IMR-90 (cell line): ENCODE data around the gene FMN2. TPM values are rescaled to one million over a fixed set of nuclear protein-coding genes. Genes with fewer than 3 reads are reported as not detected.
A peak's percentile ranks its signal among the peaks of the same experiment; 100 is the strongest.

Source experiments
- ATAC-seq: fragments of 200-7000 bp; cut with Tn5 transposase; 2 replicates; pipeline ENCODE4 v1.9.1; 2020; ENCODE audit warnings: low read depth, mild to moderate bottlenecking, moderate library complexity
- BruUV-seq: library from RNA; stranded (reverse); fragments of 400-500 nt; replicated peaks from 2 replicates; lab custom pipeline; 2021; lab: Mats Ljungman, UMichigan
- CTCF ChIA-PET: fragments of 300-600 bp; formaldehyde crosslinking; extraction: SDS; loops from one replicate; lab custom pipeline; 2021; ENCODE audit warnings: antibody characterized with exemption; lab: Yijun Ruan, JAX
- POLR2A ChIA-PET: fragments of 300-600 bp; sonication (Branson Sonifier 250); formaldehyde crosslinking; loops from one replicate; lab custom pipeline; 2022; ENCODE audit warnings: antibody characterized with exemption; ENCODE audit not compliant: unreplicated experiment; lab: Charles Lee
- DNase-seq: peaks from one replicate; pipeline ENCODE4 v3.0.0; 2013
- H2AFZ ChIP-seq: replicated peaks from 2 replicates; pipeline ENCODE3; 2013; ENCODE audit warnings: low read length, mild to moderate bottlenecking; ENCODE audit not compliant: poor library complexity
- H2AK5ac ChIP-seq: 2 replicates; pipeline ENCODE4 v1.6.1; 2013; ENCODE audit warnings: low read depth, low read length, inconsistent platforms
- H2AK9ac ChIP-seq: replicated peaks from 2 replicates; pipeline ENCODE3; 2013; ENCODE audit warnings: mild to moderate bottlenecking, low read depth, low read length, moderate library complexity; ENCODE audit not compliant: poor library complexity
- H2BK120ac ChIP-seq: 2 replicates; pipeline ENCODE4 v1.6.1; 2013; ENCODE audit warnings: low read depth, low read length, inconsistent platforms
- H2BK15ac ChIP-seq: 3 replicates; pipeline ENCODE4 v1.6.1; 2013; ENCODE audit warnings: low read depth, low read length, inconsistent platforms
- H2BK20ac ChIP-seq: 2 replicates; pipeline ENCODE4 v1.6.1; 2013; ENCODE audit warnings: low read depth, mild to moderate bottlenecking, inconsistent platforms, low read length, moderate library complexity
- H2BK5ac ChIP-seq: 2 replicates; pipeline ENCODE4 v1.6.1; 2013; ENCODE audit warnings: mild to moderate bottlenecking, low read depth, low read length, inconsistent platforms; ENCODE audit not compliant: poor library complexity, severe bottlenecking
- H3K14ac ChIP-seq: replicated peaks from 2 replicates; pipeline ENCODE4 v1.6.1; 2013; ENCODE audit warnings: low read depth, low read length, inconsistent platforms
- H3K18ac ChIP-seq: 2 replicates; pipeline ENCODE4 v1.6.1; 2013; ENCODE audit warnings: low read depth, low read length, control low read depth
- H3K23ac ChIP-seq: 2 replicates; pipeline ENCODE4 v1.6.1; 2013; ENCODE audit warnings: low read depth, low read length, inconsistent platforms
- H3K27ac ChIP-seq: 2 replicates; pipeline ENCODE4 v1.5.1; 2013; ENCODE audit warnings: mild to moderate bottlenecking, control low read depth, low read length; ENCODE audit not compliant: insufficient read depth
- H3K27me3 ChIP-seq: 2 replicates; pipeline ENCODE4 v1.6.1; 2013; ENCODE audit warnings: low read length; ENCODE audit not compliant: control insufficient read depth, insufficient read depth
- H3K36me3 ChIP-seq: 2 replicates; pipeline ENCODE4 v1.6.1; 2013; ENCODE audit warnings: low read length, mixed read lengths; ENCODE audit not compliant: control insufficient read depth, insufficient read depth
- H3K4ac ChIP-seq: 2 replicates; pipeline ENCODE4 v1.6.1; 2013; ENCODE audit warnings: low read depth, low read length, inconsistent platforms
- H3K4me1 ChIP-seq: 2 replicates; pipeline ENCODE4 v1.6.1; 2013; ENCODE audit warnings: low read length, mixed read lengths; ENCODE audit not compliant: control insufficient read depth, insufficient read depth
- H3K4me2 ChIP-seq: 2 replicates; pipeline ENCODE4 v1.6.1; 2013; ENCODE audit warnings: low read depth, mild to moderate bottlenecking, control low read depth, low read length, moderate library complexity
- H3K4me3 ChIP-seq: 2 replicates; pipeline ENCODE4 v1.5.1; 2013; ENCODE audit warnings: low read depth, mild to moderate bottlenecking, control low read depth, low read length, moderate library complexity; ENCODE audit not compliant: insufficient read depth
- H3K56ac ChIP-seq: 2 replicates; pipeline ENCODE4 v1.6.1; 2013; ENCODE audit warnings: low read length, inconsistent platforms; ENCODE audit not compliant: insufficient read depth; ENCODE audit errors: extremely low read depth
- H3K79me1 ChIP-seq, 2 experiments: 2 replicates each; pipeline ENCODE4 v1.6.1; 2013; ENCODE audit warnings: low read length in 2 of 2, inconsistent platforms in 1 of 2, low read depth in 1 of 2
- H3K9ac ChIP-seq: 2 replicates; pipeline ENCODE4 v1.6.1; 2013; ENCODE audit warnings: low read depth, low read length, control low read depth
- H3K9me1 ChIP-seq: 2 replicates; pipeline ENCODE4 v1.6.1; 2013; ENCODE audit warnings: low read length, inconsistent platforms; ENCODE audit not compliant: insufficient read depth
- H3K9me3 ChIP-seq: 2 replicates; pipeline ENCODE4 v1.6.1; 2013; ENCODE audit warnings: low read length; ENCODE audit not compliant: control insufficient read depth, insufficient read depth
- H4K20me1 ChIP-seq: 2 replicates; pipeline ENCODE4 v1.6.1; 2013; ENCODE audit warnings: low read length, inconsistent platforms; ENCODE audit not compliant: insufficient read depth
- H4K5ac ChIP-seq: 2 replicates; pipeline ENCODE4 v1.6.1; 2013; ENCODE audit warnings: mild to moderate bottlenecking, low read depth, low read length, control low read depth
- H4K8ac ChIP-seq, 2 experiments: 2 replicates each; pipeline ENCODE4 v1.6.1; 2013; ENCODE audit warnings: low read depth in 2 of 2, low read length in 2 of 2, control low read depth in 1 of 2, inconsistent platforms in 1 of 2
- H4K91ac ChIP-seq: 2 replicates; pipeline ENCODE4 v1.6.1; 2013; ENCODE audit warnings: low read depth, low read length, inconsistent platforms; ENCODE audit not compliant: insufficient read depth
- FOS ChIP-seq: fragments of 150-350 bp; IDR thresholded peaks from 2 replicates; pipeline ENCODE4 v1.6.1; 2016; ENCODE audit warnings: low read depth, low read length
- SMC3 ChIP-seq: fragments of 150-350 bp; IDR thresholded peaks from 2 replicates; pipeline ENCODE4 v1.6.1; 2016; ENCODE audit warnings: low read depth, mild to moderate bottlenecking, antibody characterized with exemption, low read length, moderate library complexity
- WGBS, 2 experiments: methylation state at CpG; one replicate each; pipeline versions ENCODE4 v1.1.5 to v1.1.7; 2013; ENCODE audit warnings: missing lambda C conversion rate in 2 of 2; ENCODE audit not compliant: insufficient read length in 1 of 2; ENCODE audit errors: extremely low coverage in 2 of 2; 5-methylcytosine and 5-hydroxymethylcytosine counted together
- dilution Hi-C: fragments of 300-500 bp; cut with HindIII; formaldehyde crosslinking; loops from one replicate; pipeline ENCODE4 v1.14.3; 2018; ENCODE audit warnings: low sequenced_read_pairs; ENCODE audit not compliant: unreplicated experiment
- in situ Hi-C: fragments of 300-500 bp; cut with MboI; formaldehyde crosslinking; loops from 3 replicates; pipeline ENCODE4 v1.14.3; 2019; ENCODE audit warnings: low sequenced_read_pairs, inconsistent platforms, mixed read lengths
- intact Hi-C: fragments of 100-400 bp; cut with micrococcal nuclease; formaldehyde crosslinking; loops from 2 replicates; pipeline ENCODE4 v1.10.0; 2022
- polyA plus RNA-seq, 3 experiments: library from polyadenylated mRNA; depleted of rRNA; stranded (reverse); fragments of >200 nt; gene quantifications; 2 replicates each; pipeline ENCODE4 v1.2.3, GENCODE V29; 2012; ENCODE audit warnings: low replicate concordance in 1 of 3
- total RNA-seq: library from RNA; depleted of rRNA; stranded (reverse); fragments of >200 nt; gene quantifications from 2 replicates; pipeline ENCODE4 v1.2.3, GENCODE V29; 2012

Gene FMN2
- total and polyA plus RNA-seq, 2 of the 4 experiments (the other 2 are of a cell fraction): 29.0 to 35.8 TPM

DNA sequence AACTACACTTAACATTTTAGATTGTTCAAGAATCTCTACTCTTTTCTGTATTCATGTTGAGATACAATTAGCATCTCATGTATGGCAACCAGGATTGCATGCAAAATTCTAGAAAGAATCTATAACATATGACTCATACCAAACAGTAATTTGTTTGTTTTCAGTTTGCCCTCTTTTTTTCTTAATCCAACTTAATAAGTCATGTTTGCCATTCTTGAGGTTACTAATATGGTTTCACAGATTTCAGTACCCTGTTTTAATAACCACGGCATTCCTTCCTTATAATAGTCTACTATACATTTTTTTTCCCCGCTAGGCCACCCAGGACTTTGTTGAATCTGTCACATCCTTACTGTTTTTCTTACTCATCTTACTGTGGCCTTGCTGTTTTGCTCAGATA lies 140.8 kb downstream of the FMN2 start:
- H4K8ac ChIP-seq: peak overlapping the region in 1 of 2 experiments; percentile 73; a peak in 2 of 4 replicates
- H3K4ac ChIP-seq: peak overlapping the region; percentile 88; the same call in 1 of the 2 replicates
- ChIA-PET CTCF (no interaction called here), POLR2A (no interaction called here)
- H2AFZ ChIP-seq: no peak overlapping the region
- H4K20me1 ChIP-seq: no peaks in the 10 kb centered on the region
- no peaks in the 10 kb centered on the region for H3K27me3 ChIP-seq
- no peak overlapping the region for H4K91ac ChIP-seq
- H3K27ac ChIP-seq: 0 out of 2 replicates have a peak overlapping the region, but pooled peaks have one; percentile 68
- H2BK120ac ChIP-seq: peak overlapping the region; percentile 93
- TF ChIP-seq FOS (peak; percentile 76), SMC3 (no peak)
- intact Hi-C loops (no loop called here), in situ Hi-C loops (no loop called here), dilution Hi-C loops (no loop called here)
- peak; percentile 67 for DNase-seq
- ATAC-seq: peak; percentile 69
- H3K36me3 ChIP-seq: peaks cover 4% of the 10 kb centered on the region
- no peaks in the 10 kb centered on the region for H3K9me3 ChIP-seq
- H2AK9ac ChIP-seq: no peak overlapping the region
- no peak overlapping the region for H4K5ac ChIP-seq
- H3K4me3 ChIP-seq: no peak overlapping the region
- H3K79me1 ChIP-seq: peaks cover 7 to 25% of the 10 kb centered on the region in 2 experiments; a peak in 3 of 4 replicates
- 8% methylated on average over 2 of the region's 2 CpGs; no CpG with 5 or more reads in 1 of the 2 experiments for WGBS, 2 experiments
- no peak overlapping the region for H3K9ac ChIP-seq
- peaks cover 9% of the 10 kb centered on the region; the same call in 1 of the 2 replicates for H3K9me1 ChIP-seq
- H2BK15ac ChIP-seq: no peak overlapping the region
- H2AK5ac ChIP-seq: no peak overlapping the region
- H3K4me2 ChIP-seq: no peak overlapping the region
- 0 out of 2 replicates have a peak overlapping the region, but pooled peaks have one; percentile 79 for H2BK20ac ChIP-seq
- H3K18ac ChIP-seq: no peak overlapping the region
- BruUV-seq: no TSS peak
- H3K23ac ChIP-seq: no peak overlapping the region
- H3K14ac ChIP-seq: no peak overlapping the region
- H3K56ac ChIP-seq: peak overlapping the region; percentile 81; the same call in 1 of the 2 replicates
- H3K4me1 ChIP-seq: peaks cover 23% of the 10 kb centered on the region
- H2BK5ac ChIP-seq: peak overlapping the region; percentile 97
